AG08395 (cell line): ENCODE measurements around the gene MRPL57.
"Not testable (repeated sequence)": the region's sequence is repeated elsewhere in the genome, so short reads cannot be mapped to it uniquely, and the experiment has no call there.

Experiments used
- DNase-seq: peaks from one replicate; pipeline ENCODE4 v3.0.0; 2012; ENCODE audit warnings: mixed read lengths, low spot score

The MRPL57 gene

DNA sequence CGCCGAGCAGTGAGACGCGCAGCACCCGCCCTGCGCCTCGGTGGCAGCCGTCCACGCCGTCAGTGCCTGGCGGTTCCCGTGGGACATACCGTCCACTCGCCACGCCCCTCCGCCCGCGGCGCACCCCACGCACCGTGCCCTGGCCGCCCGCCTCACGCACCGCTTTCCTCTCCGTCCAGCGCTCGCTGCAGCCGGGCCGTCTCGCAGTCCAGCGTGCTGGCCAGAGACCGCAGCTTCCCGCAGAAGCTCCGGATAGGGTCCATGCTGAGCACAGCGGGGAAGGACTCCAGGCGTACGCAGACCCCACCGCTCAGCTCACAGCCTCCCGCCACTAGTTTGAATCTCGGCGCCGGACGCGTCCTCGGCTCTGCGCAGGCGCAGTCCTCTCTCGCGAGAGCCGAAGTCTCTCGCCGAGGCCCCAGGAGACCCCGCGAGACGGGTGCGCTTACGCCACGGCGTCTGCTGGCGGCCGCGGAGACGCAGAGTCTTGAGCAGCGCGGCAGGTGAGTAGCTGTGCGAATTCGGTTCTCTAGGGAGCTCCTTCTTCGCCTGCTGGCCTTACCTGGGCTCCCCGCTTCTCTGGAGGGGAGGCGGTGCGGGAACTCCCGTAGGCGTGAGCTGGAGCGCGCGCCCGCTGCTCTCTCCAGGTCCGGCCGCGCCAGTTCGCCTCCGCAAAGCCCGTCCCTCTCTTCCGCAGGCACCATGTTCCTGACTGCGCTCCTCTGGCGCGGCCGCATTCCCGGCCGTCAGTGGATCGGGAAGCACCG lies at the start of gene MRPL57, which contains the start of gene SKA3:
Gene MRPL57, plus strand, starts transcription at position 444 of the 767 bp plus-strand sequence. Its CDS starts 259 bp downstream, at position 703.
Gene SKA3, minus strand, starts transcription at position 338 of the 767 bp plus-strand sequence. Its CDS starts 75 bp downstream, at position 263.
- DNase-seq: peak; percentile 98

DNA sequence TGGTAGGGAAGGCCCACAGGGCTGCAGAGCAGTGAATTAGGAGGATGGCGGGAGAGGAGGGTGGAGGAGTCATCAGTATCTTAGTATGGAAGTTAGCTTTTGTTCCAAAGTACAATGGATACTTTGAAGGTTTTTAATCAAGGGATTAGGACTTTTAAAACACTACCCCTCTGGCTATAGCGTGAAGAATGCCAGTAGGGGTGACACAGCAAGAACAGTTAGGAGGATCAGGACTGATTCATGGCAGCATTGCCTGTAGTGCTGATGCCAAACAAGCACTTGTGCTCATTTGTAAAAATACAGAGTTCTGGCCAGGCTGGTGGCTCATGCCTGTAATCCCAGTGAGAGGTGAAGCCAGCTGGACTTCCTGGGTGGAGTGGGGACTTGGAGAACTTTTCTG lies 46.3 kb upstream of the MRPL57 start:
- DNase-seq: no peak

DNA sequence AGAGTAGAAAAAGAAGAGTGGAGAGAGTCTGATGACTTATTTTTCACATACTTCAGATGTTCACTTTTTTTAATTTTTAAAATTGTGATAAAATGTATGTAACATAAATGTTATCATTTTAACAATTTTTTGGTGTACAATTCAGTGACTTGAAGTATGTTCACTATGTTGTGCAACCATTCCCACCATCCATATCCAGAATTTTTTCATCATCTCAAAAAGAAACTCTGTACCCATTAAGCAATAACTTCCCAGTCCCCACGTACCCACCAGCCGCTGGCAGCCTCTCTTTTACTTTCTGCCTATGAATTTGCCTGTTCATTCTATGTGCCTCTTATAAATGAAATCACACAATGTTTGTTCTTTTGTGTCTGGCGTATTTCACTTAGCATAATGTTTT lies 43.4 kb upstream of the MRPL57 start:
- no peak for DNase-seq

DNA sequence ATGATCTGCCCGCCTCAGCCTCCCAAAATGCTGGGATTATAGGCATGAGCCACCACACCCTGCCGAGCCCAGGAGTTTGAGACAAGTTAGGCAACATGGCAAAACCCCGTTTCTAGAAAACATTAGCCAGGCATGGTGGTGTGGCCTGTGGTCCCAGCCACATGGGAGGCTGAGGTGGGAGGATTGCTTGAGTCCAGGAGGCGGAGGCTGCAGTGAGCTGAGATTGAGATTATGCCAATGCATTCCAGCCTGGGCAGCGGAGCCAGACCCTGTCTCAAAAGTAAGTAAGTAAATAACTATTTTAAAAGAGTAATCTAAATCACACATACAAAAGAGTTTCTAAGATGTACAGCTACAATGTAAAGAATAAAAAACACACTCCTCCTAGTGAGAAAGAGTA lies 42.0 kb upstream of the MRPL57 start:
- DNase-seq: no peak

DNA sequence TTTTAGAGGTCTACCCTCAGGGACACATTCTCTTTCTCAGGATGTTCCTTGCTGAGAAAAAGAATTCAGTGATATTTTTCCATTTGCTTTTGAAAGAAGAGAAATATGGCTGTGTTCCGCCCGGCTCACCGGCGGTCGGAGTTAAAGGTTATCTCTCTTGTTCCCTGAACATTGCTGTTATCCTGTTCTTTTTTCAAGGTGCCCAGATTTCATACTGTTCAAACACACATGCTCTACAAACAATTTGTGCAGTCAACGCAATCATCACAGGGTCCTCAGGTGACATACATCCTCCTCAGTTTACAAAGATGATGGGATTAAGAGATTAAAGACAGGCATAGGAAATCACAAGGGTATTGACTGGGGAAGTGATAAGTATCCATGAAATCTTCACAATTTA lies 40.6 kb upstream of the MRPL57 start:
- DNase-seq: not testable (repeated sequence)

DNA sequence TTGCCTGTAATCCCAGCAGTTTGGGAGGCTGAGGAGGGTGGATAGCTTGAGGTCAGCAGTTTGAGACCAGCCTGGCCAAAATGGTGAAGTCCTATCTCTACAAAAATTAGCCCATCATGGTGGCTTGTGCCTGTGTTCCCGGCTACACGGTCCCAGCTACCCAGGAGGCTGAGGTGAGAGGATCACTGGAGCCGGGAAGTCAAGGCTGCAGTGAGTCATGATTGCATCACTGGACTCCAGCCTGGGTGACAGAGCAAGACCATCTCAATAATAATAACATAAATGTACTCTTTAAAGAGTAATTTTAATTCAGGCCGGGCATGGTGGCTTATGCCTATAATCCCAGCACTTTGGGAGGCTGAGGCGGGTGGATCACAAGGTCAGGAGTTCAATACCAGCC lies 38.8 kb upstream of the MRPL57 start:
- DNase-seq: no peak

DNA sequence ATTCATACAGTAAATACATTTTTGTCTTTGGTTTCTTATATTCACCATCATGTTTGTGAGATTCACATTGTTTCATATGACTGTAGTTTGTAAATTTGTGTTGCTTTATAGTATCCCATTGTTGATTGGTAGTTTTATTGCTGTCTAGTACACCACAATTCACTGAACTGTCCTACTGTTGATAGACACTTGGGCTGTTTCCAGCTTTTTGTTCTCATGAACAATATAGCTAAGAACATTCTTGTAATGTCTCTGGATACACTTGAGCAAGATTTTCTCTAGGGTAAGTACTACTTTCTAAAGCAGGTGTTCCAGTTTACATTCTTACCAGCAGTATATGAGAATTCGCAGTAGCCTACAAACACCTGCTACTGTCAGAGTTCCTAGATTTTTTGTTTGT lies 37.9 kb upstream of the MRPL57 start:
- DNase-seq: no peak

DNA sequence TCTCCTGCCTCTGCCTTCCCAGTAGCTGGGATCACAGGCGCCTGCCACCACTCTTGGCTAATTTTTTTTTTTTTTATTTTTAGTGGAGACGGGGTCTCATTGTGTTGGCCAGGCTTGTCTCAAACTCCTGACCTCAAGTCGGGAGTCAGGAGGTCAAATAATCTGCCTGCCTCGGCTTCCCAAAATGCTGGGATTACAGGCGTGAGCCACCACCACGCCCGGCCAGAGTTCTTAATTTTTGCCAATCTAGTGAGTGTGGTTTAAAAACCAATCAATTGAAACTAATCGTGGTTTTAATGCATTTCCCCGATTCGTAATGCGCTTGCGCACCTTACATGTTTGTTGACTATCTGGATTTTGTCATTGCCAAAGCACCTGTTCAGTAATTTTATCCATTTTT lies 37.1 kb upstream of the MRPL57 start:
- DNase-seq: no peak

DNA sequence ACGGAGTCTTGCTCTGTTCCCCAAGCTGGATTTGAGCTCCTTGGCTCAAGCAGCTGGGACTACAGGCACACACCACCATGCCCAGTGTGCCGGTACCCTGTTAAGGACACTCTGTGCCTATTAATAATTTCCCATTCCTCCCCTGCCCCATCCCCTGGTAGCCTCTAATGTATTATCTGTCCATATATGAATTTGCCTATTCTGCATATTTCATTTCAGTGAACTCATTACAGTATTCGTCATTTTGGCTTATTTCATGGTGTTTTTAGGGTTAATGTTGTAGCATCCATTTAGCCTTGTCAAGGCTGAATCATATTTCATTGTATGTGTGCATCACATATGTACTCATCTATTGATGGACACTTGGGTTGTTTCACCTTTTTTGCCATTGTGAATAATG lies 33.7 kb upstream of the MRPL57 start:
- no peak for DNase-seq

DNA sequence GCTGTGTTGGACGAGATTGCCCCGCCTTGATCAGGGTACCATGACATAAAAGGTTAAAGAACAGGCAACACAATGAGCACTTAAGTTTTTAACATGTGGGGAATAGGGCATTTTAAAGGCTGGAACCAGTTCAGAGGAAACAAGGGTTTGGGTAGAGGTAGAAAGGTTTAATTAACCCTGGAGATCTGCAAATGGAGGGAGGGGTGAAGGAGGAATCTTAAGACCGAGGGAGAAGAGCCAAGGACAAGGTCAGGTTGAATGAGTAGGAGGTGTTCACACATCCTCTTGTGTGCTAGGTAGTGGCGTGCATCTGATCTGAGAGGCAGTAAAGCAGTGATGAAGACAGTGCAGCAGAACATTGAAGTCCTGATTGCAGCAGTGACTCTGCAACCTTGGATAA lies 28.6 kb upstream of the MRPL57 start:
- no peak for DNase-seq

DNA sequence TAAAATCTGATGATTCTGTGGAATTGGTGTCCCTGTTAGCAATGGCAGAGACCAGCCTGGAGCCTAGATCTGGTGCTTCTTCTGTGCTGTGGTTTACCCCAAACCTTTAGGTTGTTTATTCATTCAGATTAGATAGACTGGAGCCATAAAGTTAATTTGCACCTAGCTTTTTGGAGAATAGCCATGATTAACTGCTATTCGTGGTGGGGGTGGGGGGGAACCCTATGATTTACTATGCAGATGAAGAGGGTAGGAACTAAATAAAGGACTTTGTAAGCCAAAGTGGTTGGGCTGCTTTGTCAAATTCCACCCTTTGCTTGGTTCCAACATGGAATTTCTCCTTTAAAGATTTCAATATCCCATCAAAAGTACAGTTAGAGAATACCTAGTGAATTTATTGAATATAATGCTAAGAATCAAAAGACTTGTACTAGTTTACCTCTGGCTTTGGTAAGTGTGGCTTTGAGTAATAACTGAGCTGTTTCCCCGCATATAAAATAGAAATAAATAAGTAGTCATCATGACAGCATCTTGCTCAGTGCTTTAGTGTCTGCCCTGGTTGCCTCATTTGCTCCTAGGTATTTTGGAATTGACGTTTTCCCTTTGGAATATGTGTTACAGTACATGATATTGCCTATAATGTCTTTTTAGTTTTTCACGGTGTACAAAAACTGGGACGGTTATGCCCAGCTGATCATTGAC lies 27.8 kb upstream of the MRPL57 start:
- DNase-seq: no peak

DNA sequence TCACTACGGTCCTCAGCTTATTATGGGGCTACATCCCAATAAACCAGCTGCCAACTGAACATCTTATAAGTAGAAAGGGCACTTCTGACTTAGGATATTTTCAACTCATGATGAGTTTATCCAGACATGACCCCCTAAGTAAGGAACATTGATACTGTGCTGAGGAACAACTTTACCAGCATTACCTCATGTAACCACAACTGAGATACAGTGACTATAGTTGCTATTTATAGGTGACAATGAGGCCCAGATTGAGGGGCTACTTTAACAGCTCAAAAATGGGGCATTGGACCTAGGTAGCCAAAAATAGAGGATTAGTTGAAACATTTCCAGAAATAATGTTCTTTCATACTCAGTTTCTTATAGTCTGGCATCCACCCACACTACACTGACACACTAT lies 26.9 kb upstream of the MRPL57 start:
- DNase-seq: no peak

DNA sequence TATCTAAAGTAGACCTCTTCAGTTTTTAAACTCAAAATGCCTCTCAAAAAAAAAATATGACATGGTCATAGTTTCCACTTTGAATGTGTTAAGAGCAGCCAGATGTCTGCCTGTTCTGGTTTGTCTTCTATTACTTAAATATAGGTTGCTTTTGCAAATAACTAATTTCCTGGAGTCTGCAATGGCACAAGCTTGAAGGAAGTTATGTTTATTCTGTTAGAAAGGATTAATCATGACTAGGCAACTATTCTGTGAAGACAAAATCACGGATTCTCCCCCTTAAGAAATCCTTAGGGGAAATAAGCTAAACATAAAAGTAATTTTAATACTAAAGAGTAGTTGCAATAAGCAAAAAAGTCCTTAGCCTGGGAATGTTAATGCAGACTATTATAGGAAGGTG lies 26.4 kb upstream of the MRPL57 start:
- no peak for DNase-seq

DNA sequence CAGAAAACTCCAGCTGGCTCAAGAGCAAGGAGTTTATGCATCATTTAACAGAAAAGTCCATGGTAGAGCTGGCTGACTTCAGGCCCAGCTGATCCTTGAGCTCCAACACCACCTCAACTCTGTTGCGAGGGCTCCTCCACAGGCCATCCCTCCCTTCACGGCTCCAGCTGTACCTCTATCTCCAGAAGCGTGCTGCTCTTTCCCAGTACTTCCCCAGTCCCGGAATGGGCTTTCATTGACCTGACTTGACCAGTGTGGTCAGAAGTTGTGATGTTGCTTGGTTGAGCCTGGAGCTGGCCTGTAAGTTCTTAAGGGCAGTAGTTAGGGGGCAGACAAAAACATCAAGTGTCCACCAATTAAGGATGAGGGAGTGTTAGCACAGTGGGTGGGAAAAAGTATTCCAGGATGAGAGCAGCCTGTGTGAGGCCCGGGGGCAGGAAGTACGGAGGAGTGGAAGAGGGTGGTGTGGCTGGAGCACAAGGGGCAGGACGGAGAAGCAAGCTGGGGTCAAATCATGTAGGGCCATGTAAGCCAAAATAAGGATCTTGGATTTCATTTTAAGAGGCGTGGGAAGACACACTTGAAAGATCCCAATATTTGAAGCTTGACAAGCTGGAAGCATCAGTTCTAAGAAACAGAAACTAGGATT lies 24.1 kb upstream of the MRPL57 start:
- no peak for DNase-seq

DNA sequence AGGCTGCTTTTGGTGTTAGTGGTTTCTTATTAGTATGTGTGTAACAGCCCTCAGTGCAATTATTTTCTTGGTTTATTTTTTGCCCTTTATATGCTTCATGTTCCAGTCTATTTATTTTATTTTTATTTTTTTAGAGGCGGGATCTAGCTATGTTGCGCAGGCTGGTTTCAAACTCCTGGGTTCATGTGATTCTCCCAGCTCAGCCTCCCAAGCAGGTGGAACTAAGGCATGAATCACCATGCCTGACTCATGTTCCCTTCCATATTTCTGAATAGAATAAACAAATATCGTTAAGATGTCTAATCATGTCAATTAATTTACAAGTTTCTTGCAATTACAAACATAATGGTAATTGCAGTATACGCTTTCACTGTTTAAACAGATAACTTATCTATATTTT lies 11.8 kb upstream of the MRPL57 start:
- DNase-seq: no peak

DNA sequence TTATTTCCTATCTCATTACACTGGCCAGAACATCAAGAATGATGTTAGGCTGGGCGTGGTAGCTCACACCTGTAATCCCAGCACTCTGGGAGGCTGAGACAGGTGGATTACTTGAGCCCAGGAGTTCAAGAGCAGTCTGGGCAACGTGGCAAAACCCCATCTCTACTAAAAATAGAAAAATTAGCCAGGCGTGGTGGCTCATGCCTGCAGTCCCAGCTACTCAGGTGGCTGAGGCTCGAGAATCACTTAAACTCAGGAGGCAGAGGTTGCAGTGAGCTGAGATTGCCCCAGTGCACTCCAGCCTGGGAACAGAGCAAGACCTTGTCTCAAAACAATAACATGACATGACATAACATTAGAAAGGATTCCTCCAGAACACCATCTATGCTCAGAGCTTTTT lies 10.9 kb upstream of the MRPL57 start:
- not testable (repeated sequence) for DNase-seq

DNA sequence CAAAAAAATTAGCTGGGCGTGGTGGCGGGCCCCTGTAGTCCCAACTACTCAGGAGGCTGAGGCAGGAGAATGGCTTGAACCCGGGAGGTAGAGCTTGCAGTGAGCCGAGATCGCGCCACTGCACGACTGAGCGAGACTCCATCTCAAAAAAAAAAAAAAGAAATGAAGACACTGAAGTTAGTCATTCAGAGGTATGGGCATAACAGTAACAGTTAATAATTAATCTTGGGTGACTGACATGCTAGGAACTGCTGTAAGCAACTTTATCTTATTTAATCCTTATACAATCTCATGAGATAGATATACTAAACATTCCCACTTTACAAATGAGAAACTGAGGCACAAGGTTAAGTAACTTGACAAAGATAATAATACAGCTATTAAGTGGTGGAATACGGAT lies 5.0 kb upstream of the MRPL57 start:
- DNase-seq: no peak

DNA sequence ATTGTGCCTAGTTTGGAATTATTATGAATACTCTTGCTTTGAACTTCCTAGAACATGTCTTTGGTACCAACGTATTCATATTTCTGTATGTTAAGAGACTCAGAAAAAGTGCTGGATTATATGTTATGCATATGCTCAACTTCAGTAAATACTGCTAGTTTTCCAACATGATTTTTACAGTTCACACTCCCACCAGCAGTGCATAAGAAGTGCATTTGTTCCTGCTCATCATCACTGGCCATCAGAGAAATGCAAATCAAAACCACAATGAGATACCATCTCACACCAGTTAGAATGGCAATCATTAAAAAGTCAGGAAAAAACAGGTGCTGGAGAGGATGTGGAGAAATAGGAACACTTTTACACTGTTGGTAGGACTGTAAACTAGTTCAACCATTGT lies 2.7 kb upstream of the MRPL57 start:
- not testable (repeated sequence) for DNase-seq

DNA sequence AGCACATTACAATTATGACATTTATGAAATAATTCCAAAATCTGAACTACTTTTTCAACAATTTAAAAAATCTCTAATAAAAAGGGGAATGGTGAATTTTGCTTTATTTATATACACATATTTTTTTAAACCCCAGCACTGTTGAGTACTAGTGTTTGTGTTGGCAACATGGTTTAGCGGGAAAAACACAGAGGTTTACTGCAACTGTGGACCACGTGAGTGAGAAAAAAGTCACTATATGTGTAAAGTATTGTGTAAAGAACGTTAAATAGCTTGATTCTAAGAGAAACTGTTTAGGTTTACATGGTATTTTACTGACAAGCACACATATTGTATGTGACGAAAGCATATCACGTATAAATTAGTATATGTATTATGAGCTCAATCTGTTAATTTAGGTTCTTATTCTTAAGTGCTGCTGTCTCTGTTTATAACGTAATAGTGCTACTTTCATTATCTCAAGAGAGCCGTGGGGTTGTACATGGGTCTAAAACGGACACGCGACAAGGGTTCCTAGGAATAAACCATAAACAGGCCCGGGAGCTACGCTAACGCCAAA lies 723 bp upstream of the MRPL57 start:
- DNase-seq: no peak

DNA sequence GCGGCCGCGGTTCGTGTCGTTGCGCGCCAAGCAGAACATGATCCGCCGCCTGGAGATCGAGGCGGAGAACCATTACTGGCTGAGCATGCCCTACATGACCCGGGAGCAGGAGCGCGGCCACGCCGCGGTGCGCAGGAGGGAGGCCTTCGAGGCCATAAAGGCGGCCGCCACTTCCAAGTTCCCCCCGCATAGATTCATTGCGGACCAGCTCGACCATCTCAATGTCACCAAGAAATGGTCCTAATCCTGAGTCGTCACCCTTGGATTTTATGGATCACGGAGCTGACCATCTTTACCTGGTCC lies 475 bp downstream of the MRPL57 start:
- no peak for DNase-seq

DNA sequence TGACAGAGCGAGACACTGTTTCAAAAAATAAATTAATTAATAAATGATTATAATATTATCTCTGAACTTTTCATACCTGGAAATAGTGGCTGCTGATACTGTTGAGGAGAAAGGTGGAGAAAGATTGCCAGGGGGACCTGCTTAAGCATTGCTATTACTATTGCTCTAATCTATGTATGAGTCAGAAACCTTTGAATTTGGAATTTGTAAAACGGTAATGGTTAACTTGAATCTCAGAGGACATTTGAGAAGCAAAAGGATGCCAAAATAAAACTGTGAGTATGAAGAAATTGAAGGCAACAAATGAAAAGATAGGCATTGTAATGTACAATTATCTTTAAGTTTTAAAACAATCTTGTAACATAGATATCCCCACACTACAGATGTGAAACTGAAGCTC lies 5.2 kb downstream of the MRPL57 start:
- DNase-seq: no peak

DNA sequence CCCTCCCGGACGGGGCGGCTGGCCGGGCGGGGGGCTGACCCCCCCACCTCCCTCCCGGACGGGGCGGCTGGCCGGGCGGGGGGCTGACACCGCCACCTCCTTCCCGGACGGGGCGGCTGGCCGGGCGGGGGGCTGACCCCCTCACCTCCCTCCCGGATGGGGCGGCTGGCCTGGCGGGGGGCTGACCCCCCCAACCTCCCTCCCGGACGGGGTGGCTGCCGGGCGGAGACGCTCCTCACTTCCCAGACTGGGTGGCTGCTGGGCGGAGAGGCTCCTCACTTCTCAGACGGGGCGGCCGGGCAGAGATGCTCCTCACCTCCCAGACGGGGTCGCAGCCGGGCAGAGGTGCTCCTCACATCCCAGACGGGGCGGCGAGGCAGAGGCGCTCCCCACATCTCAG lies 10.0 kb downstream of the MRPL57 start:
- DNase-seq: not testable (repeated sequence)

DNA sequence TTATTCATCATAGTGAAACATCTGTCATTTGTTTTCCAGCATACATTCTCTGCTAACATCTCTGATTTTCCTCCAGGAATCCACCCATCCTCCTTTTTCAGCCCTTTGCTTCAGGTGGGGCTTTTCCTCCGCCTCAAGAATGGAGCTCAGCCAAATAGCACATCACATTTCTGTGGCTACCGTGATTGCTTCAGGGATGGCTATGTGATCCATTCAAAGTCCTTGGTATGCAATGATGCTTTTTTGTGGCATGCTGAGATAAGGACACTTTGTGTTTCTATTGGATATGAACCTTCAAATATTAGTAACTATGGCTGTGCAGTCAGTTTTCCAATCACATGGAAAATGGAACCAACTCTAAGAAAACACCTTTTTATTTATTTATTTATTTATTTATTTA lies 18.3 kb downstream of the MRPL57 start:
- DNase-seq: not testable (repeated sequence)
